Left hindlimb (tissue), 1 donor: ENCODE data around the gene SNRPA1.

Experiments
- DNase-seq: peaks from one replicate; pipeline ENCODE4 v3.0.0-alpha.2; 2018

SNRPA1 gene

DNA sequence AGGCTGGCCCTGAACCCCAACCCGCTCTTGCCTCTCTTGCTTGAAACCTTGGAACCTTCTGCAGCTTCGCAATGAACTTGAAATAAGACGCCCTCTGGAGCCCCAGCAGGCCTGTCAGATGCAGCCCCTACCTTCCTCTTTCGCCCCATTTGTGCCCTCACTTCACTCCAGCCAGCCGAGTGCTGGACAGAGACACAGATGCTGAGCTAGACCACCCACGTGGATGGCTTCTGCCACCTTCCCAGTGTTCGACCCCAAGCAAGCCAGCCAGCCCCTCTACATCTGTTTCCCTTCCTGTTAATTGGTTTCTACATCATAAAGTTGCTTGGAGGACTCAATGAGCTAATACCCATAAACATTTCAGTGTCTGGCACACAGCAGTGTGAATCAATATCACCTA, 23.8 kb upstream of the SNRPA1 start:
- no peak for DNase-seq

DNA sequence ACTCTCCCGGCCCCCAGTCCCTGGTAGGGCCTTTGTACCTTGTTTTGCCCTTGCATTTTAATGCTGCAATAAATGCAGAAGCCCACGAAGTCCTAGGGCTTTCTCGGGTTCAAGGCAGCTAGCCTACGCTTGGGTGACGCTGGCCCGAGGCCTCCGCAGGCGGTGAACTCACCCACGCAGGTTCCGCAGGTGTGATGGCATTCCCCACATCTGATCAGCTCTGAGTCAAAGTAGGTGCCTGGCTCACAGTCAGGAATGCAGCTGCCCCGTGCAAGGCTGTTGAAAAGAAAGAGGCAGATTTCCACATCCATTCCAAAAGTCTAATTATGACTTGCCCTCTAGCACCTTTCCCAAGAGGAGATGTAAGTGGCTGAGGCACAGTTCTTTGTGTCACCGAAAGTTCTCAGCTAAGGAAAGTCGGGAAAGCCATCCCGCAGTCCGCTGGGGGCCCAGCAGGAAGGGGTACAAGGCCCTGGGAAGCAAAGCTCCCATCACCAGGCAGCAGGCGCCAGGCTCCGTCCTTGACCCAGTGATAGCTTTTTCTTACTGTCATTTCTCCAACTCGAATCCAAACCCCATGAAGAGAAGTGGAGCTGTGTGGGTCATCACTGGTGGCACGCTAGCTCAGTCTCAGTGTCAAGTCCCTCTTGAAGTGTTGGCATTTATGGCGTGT, 23.2 kb upstream of the SNRPA1 start:
- DNase-seq = no peak

DNA sequence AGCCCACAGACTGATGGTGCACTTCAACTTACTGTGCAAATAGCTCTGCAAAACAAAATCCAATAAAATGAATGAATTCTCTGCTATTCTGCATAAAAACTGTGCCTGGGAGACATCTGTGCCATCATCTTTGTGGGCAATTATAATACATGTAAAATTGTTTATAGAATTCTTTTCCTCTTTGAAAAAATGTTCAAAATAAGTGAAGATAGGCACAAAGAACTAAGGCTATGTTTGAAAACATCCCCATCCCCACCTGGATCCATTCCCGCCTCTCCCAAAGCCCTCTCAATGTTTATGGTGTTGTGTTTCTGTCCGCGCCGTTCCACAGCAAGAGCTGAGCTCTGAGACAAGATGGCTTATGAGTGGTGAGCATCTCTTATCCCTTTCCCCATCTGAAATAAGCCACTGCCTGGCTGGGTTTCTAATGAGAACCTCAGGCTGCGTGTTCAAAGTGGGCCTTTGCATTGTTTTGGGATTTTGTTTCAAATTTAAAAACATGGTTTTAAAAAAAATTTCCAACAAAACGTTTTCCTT, 22.4 kb upstream of the SNRPA1 start:
- DNase-seq = no peak

DNA sequence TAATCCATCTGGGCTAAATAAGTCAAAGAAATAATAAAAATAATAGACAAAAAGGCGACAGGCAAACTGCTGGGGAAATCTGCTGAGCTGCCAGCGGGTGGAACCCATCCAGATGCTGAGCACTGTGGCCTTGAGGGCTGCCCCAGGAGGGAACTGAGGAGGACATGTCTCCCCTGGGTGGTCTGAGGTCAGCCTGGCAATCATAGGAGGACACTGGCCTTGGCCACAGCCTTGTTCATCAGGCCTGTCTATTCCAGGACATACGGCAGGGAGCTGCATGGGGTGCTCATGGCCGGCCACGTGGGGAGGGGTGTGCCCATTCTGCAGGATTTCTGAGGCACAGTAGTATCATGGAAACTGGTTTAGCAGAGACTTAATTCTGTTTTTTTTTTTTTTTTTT, 21.5 kb upstream of the SNRPA1 start:
- no peak for DNase-seq

DNA sequence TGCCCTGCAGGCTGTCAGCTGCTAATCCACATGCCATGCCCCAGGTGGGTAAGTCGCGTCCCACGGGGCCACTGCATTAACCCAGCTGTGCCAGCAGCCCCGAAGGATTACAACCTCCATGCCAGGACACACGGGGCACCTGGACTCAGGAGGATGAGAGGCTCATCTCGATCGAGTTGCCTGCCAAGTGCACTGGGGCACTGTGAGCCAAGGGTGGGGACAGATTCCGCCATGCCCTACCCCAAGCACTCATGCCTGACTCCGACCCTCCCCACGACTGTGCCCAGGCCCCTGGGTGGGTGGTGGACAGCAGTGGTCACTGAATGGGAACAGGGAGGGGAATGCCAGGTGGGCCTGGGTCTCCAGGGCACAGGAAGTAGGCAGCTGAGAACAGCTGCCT, 20.7 kb upstream of the SNRPA1 start:
- no peak for DNase-seq

DNA sequence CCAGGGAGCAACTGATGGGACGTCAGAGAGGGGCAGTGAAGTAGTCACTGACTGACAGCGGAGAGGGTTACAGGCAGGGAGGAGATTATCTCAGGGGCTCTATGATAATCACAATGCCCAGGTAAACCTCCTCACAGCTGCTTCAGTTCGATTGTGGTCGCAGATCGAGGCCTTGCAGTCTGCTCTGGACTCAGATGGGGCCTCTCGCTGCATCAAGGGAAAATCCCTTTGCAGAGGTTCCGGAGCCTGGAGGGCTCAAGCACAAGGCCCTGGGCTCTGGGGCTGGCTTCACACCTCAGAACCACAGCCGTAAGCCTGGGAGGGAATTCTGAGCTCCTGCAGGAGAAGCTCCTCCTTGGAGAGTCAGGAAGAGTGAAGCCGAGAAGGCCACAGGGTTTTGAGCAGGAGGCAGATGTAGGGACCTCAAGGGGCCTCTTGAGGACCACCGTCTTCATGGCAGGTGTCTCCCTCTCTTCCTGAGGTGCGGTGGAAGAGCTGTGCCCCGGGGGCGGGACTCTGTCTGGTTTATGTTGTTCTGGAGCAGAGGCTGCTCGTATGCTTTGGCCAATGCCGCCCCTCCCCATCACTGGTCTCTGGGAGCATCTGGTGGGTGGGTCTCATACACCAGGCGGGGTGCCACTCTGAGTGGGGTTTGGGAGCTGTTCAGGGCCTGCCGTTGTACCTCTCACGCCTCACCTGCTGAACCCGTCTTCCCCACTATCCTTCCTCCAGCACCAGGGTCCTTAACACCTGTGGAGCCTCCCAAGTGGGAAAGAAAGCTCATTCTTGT, 19.5 kb upstream of the SNRPA1 start:
- DNase-seq = no peak

DNA sequence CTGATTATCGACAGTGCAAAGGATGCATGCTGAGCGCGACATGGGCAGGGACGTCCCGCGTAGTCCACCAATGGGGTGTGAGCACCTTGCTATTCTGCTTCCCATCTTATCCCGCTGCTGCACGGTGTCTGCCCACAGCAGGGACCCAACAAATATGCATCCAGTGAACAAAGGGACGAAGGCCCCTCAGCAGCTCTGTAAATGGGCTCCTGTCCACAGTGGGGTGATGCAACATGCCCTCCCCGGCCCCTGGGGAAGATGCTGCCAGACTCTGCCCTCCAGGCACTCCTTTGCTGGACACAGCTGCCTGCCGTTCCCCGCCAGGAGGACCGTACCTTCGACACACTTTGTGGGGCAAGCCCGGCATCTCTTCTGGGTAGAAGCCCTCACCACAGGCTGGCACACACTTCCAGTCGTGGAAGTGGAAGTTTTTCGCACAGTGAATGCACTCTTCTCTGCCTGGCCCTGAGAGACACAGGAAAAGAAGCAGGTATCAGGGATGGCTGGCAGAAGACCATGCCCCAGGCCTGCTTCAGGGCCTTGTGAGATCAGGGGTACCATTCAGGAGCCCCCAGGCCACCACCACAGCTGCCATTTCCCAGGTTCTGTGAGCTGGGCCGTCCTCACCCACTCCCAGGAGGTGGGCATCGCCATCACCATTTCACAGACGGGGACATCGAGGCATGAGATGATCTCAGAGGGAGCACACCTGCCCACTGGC, 18.2 kb upstream of the SNRPA1 start:
- DNase-seq = no peak

DNA sequence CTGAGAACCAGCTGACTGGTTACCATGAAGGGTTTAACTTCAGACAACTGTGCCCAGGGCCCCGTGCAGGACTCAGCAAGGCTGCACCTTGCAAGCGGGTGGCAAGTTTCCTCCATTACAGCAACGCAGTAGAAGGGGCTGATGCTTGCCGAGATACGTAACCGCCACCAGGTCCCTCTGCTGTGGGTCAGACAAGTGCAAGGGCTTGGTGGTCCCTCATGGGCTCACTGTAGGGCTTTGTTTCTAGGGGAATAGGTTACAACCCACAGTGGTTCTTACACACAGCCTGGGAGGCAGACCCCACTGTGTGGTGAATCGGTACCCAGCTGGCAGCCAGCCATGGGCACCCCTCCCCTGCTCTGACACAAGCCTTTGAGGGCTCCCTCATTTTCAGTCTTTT, 15.5 kb upstream of the SNRPA1 start:
- no peak for DNase-seq

DNA sequence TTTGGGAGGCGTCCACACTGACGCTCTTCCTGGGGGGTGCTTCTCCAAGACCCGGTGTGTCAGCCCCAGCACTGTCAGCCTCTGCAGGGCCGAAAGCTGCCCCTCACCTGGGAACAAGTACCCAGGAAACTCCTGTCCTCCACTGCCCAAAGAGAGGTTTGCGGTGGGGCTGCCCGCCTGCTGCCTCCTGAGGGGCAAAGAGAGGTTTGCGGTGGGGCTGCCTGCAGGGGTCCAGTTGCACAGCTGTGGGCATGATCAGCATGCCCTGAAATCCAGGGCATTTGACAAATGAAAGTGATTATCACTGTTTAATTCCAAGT, 15.1 kb upstream of the SNRPA1 start:
- DNase-seq = no peak

DNA sequence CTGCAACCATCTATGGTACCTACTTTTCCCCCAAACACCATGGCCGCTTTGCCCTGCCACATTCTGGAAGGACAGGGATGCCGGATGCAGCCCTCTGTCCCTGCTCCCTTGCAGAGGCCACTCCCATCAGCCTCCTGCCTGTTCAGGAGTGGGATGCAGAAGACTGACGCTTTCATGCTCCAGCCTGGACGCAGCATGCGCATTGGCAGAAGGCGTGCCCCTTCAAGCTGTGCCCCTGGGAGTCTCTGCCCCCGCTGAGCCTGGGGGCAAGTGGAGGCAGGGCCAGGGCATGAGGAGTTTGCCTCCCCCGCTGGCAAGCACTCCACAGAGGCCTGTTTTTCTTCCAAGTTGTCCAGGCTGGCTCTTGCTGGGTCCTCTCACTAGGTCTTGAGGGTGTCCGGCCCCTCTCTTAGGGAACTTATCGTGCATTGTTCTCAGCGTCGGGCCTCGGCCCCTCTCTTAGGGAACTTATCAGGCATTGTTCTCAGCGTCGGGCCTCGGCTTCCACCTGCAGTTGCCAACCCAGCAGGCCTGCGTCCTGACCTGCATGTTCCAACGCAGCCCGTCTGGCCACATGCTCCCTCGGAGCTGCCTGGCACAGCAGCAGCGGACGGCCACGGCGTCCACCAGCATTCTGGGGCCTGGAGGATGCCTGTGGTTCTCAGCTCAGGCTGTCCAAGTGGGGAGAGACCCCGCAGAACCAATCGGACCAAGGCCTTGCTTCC, 14.6 kb upstream of the SNRPA1 start:
- DNase-seq = no peak

DNA sequence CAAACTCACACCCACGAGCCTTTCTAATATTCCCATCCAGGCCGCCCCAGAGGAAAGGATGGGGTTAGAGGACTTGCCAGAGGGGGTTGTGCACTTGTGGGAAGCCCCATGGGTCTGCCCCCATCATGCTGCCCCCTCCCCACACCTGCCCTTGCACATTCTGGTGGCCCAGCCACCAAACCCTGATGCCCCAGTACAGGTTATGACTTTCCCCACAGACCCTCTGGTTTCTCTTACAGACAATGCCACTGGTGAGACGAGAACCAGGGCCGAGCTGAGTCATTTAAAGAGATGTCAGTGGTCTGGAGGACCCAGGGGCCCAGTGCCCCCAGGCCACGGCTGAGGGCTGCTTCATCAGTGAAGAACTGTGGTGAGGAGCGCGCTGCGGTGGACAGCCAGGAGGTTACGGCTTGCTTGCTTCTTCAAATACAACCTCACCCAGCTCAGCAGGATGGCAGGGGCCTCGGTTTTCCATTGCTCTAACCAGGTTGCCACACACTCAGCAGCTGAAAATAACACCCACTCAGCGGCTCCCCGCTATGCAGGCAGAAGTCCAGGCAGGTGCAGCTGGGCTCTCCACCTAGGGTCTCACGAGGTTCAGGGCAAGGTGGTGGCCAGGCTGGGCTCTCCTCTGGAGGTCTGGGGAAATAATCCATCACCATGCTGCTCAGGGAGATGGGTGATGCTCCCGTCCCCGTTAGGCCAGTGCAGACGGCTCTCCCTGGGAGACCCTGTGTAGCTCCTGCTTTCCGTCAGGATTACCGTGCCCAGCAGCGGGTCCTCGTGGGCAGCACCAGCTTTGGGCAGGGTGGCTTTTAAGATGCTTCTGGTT, 13.8 kb upstream of the SNRPA1 start:
- DNase-seq = no peak

DNA sequence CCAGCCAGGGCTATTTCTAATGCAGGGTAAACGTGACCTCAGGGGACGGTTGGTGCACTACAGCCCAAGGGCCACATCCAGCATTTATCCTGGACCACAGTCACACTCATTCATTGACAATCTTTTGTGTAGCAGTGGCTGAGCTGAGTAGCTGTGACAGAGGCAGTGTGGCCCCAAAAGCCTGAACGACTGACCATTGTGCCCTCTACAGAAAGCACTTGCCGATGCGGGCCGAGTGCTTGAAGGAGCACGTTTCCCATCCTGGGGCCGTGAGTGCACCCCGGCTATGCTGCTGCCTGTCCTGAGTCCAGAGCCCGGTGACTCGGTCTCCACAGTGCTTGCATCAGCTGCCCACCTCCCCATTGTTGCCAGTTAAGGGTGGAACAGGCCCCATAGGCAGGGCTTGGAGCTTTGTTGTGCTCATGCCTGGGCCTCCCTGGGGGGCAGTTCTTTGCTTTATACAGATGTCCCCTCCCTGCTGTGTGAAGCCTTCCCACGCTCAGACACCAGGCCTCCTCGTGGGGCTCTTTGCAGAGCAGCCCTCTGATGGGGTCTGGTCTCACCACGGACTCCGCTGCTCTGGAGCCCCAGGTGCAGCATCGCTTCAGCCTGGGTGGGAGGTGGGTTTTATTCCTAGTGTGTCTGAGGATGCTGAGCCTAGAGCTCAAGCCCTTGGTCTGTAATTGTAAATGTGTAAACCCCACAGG, 13.0 kb upstream of the SNRPA1 start:
- DNase-seq = no peak

DNA sequence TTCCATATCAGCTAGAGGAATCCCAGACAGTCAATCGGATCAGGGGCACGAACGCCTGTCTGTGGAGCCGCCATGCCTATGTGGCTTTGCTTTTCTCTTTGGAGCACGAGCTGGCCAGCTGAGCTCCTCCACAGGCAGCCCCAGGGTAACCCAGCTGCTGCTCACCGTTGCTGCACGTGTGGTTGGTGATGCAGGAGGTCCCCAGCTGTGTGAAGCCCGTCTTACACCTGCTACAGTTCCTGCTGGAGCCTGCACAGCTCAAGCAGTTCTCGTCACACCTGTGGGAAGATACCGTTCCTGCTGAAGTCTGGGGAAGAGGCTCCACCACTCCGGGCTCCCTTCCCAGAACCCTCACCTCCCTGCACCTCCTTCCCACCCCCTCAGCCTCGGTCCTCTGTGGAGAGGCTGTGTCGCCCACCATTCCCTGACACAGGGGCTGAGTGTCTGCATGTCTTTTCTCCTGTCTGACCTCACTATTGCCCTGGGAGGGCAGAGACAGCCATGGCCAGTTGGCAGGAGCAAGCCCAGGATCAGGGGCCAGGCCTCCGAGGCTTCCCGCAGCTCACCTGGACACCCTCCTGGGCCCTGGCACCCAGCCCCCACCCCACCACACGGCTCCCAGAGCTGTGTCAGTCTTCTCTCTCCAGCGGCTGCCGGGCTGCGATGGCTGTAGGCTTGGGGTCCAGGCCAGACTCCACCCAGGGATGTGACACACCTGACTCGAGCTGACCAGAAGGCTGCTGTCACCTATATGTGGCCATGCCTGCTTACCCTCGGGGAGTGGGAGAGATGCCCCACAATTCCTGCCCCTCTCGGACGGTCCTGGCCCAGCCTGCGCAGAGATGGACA, 12.2 kb upstream of the SNRPA1 start:
- no peak for DNase-seq

DNA sequence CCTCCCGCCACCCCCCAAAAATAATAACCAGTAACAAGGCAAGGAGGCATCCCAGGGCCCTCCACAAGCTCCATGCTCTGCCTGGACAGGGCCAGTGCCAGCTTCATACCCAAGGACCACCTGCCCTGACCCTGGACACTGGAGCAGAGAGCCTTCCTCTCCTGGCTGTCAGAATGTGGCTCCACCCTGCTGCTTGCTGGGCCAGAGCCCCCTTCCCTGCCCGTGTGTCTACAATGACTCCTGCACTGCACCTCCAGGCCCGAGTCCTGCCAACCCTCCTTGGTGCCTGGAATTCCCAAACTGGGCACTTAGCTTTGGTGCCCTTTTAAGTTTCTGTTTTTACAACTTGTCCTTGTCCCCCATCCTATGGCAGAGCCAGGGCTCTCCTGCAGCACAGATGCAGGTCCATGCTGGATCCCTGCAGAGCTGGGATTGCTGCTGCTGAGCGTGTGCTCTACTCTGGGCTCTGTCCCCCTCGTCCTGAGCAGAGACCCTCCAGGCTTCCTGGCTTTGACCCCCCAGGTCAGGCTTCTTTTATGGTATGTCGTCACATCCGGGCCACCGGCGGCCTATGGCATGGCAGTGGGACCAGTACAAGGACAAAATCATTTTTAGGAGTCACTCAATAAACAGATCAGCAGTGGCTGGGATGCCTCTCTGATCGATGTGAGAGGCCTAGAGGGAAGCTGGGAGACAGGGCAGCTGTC, 11.4 kb upstream of the SNRPA1 start:
- DNase-seq = no peak

DNA sequence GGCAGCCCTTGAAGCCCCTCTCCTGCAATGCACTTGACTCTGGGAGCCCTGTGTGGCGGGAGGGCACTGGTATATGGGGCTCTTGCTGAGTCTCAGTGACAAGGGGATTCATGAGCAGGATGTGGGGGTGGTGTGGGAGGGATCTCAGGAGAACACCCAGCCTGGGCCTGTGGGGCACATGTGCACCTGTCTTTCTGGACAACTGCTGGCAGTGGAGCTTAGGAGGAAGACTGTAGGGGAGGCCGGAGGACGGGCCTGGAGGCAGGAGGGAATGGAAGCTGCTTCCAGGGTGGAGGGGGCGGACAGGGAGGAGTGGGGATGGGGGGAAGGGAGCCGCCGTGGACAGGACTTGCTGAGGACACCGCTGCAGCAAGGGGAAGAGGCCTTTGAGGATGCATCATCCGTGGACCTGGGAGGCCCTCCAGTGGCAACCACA, 10.8 kb upstream of the SNRPA1 start:
- no peak for DNase-seq

DNA sequence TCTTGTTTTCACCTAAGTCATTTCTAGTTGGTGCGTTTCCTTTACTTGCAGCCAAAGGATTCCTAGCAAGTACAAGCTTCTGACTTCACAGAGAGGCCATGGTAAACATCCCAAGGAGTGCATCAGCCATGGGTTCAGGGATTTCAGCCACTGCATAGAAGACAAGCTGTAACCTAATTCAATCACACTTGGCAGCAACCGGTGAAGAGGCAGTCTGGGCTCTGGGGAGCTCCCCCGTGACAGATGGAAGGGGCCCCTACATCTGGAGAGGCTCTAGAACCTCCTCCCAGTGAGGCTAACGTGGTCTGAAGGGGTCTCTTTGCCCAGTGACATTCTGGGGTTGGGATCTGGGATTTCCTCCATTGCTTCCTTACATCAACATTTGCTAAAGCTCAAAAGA, 8.4 kb upstream of the SNRPA1 start:
- no peak for DNase-seq

DNA sequence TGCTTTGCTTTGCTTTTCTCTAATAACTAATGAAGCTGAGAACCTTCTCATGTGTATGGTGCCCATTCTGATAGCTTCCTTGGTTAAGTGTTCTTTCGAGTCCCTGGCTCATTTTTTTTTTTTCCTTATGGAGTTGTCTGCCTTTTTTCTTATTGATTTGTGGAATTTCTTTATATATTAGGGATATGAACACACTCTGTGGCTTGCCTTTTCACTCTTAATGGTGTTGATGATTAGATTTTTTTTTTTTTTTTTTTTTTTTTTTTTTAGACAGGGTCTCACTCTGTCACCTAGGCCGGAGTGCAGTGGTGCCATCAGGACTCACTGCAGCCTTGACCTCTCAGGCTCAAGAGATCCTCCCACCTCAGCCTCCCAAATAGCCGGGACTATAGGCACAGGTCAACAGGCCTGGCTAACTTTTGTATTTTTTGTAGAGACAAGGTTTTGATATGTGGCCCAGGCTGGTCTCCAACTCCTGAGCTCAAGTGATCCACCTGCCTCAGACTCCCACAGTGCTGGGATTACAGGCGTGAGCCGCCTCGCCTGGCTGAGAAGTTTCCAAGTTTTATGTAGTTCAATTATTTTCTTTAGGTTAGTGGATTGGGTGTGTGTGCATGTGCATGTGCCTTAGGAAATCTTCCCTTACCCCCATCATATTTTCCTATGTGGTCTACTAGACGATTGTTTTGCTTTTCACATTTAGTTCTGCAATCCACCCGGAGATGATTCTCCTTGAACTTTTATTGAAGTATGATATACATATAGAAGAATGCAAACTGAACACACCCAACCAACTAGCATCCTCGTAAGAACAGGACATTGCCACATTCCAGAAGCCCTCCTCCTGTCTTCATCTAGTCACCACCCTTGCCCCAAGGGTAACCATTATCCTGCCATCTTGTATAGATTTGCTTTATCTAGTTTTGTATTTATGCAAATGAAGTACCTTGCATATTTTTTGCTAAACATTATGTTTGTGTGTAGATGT, 1.7 kb upstream of the SNRPA1 start:
- DNase-seq = no peak

DNA sequence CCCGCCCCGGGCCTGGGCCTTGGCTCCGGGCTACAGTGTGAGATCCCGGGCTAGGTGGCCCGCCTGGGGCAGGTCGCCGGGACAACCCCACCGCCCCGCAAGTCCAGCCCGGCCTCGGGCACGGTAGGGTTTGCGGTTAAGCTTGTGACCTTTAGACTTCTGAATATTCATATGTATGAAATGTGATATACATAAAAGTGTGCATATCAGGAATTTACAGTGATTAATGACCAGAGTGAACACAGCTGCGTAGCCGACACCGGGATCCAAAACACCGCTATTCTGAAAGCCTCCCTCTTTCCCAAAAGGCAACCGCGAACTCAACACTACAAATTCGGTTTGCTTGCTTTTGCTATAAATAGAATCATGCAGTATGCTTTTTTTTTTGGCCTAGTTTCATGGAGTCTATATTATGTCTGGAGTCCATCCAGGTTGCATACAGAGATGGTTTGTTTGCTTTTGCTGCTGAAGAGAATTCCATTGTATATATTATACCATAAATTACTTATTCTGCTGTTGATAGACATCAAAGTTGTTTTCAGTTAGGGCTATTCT, 636 bp upstream of the SNRPA1 start:
- no peak for DNase-seq
